Panc1 (cell line): ENCODE measurements around the gene HOXD3.

Source experiments
- CTCF ChIP-seq: fragments of 450-650 bp; IDR thresholded peaks from 2 replicates; pipeline ENCODE4 v1.5.1; 2017; ENCODE audit warnings: mild to moderate bottlenecking
- POLR2AphosphoS5 ChIP-seq: IDR thresholded peaks from 2 replicates; pipeline ENCODE4 v1.6.1; 2012; ENCODE audit warnings: mild to moderate bottlenecking, low read depth, low read length, moderate library complexity
- REST ChIP-seq, 2 experiments: IDR thresholded peaks; 2 replicates each; pipeline ENCODE4 v1.6.1; 2011 to 2012; ENCODE audit warnings: low read depth in 2 of 2, control low read depth in 1 of 2, low read length in 1 of 2, mild to moderate bottlenecking in 1 of 2, moderate library complexity in 1 of 2; ENCODE audit not compliant: insufficient read depth in 1 of 2

GRCh38 chr2:176124947-176125771 is 31.9 kb upstream of the HOXD3 start:
- TF ChIP-seq POLR2AphosphoS5: no peak
- no peak for TF ChIP-seq CTCF
- TF ChIP-seq REST (IDR thresholded peaks at IDR 0.05; ENCODE audit: insufficient read depth in 1 of 2, low read depth in 2 of 2, low read length in 1 of 2): no peak
